Lung (tissue), 12 donors: ENCODE measurements around the gene GNAI1. TPM values are rescaled to one million over a fixed set of nuclear protein-coding genes. Genes with fewer than 3 reads are reported as not detected.

Source experiments
- ATAC-seq: fragments of 200-7000 bp; cut with Tn5 transposase; one replicate; pipeline ENCODE4 v1.9.1; 2020; ENCODE audit warnings: moderate number of reproducible peaks; ENCODE audit not compliant: insufficient read depth, low FRiP score
- DNase-seq, 3 donors: peaks; one replicate each; pipeline ENCODE4 v3.0.0-alpha.2; 2013 to 2017
- H3K27ac ChIP-seq, 2 donors: one replicate each; pipeline ENCODE4 v1.5.1; 2013; ENCODE audit warnings: mild to moderate bottlenecking in 2 of 2, moderate library complexity in 2 of 2, control low read depth in 1 of 2, inconsistent platforms in 1 of 2, low read depth in 1 of 2, low read length in 1 of 2
- H3K27me3 ChIP-seq, 3 donors: one replicate each; pipeline ENCODE4 v1.5.1; 2013; ENCODE audit warnings: low read length in 2 of 3; ENCODE audit not compliant: control insufficient read depth in 3 of 3, insufficient read depth in 3 of 3
- H3K36me3 ChIP-seq, 4 donors: one replicate each; pipeline ENCODE4 v1.5.1; 2013; ENCODE audit warnings: low read length in 4 of 4, mild to moderate bottlenecking in 1 of 4, moderate library complexity in 1 of 4; ENCODE audit not compliant: control insufficient read depth in 4 of 4, insufficient read depth in 4 of 4
- H3K4me1 ChIP-seq, 5 donors: one replicate each; pipeline ENCODE4 v1.5.1; 2013; ENCODE audit warnings: low read length in 5 of 5, mild to moderate bottlenecking in 2 of 5, moderate library complexity in 1 of 5; ENCODE audit not compliant: control insufficient read depth in 5 of 5, insufficient read depth in 5 of 5
- H3K4me3 ChIP-seq: one replicate; pipeline ENCODE4 v1.5.1; 2013; ENCODE audit warnings: mild to moderate bottlenecking, control low read depth, moderate library complexity
- H3K9ac ChIP-seq, 2 donors: one replicate each; pipeline ENCODE4 v1.5.1; 2013; ENCODE audit warnings: low read length in 2 of 2, control low read depth in 1 of 2; ENCODE audit not compliant: insufficient read depth in 1 of 2
- H3K9me3 ChIP-seq, 4 donors: one replicate each; pipeline ENCODE4 v1.5.1; 2013; ENCODE audit warnings: low read length in 3 of 4, mild to moderate bottlenecking in 1 of 4, moderate library complexity in 1 of 4; ENCODE audit not compliant: control insufficient read depth in 4 of 4, insufficient read depth in 3 of 4
- WGBS, 2 donors: extraction: QIAGEN DNeasy Blood & Tissue Kit; methylation state at CpG; one replicate each; pipeline ENCODE4 v1.1.7; 2013; 5-methylcytosine and 5-hydroxymethylcytosine counted together
- polyA plus RNA-seq, 2 donors: library from polyadenylated mRNA; stranded (reverse); fragments of 200-250 nt; gene quantifications; one replicate each; pipeline ENCODE4 v1.2.1, GENCODE V29; 2013
- total RNA-seq, 2 donors: library from RNA; depleted of rRNA in 1 of 2; stranded (reverse); fragments of >200 nt in 1 of 2; gene quantifications; one replicate each; pipeline ENCODE4 v1.2.1, GENCODE V29; 2014 to 2021
- TF ChIP-seq, protein P1 (sequence below): IDR thresholded peaks from 2 replicates; pipeline ENCODE4 v1.5.1; 2012; ENCODE audit warnings: mild to moderate bottlenecking; ENCODE audit errors: control extremely low read depth, extremely low read depth
- donor health status: control.
- donor health status: control.
- donor health status: Bipolar disorder and iron deficiency.
- donor health status: healthy.
- donor health status: DM: yes; HTN: yes; CAD: no.

GNAI1 gene
- total and polyA plus RNA-seq, 4 donors, result 10.4 to 155 (median 20.2) TPM

DNA sequence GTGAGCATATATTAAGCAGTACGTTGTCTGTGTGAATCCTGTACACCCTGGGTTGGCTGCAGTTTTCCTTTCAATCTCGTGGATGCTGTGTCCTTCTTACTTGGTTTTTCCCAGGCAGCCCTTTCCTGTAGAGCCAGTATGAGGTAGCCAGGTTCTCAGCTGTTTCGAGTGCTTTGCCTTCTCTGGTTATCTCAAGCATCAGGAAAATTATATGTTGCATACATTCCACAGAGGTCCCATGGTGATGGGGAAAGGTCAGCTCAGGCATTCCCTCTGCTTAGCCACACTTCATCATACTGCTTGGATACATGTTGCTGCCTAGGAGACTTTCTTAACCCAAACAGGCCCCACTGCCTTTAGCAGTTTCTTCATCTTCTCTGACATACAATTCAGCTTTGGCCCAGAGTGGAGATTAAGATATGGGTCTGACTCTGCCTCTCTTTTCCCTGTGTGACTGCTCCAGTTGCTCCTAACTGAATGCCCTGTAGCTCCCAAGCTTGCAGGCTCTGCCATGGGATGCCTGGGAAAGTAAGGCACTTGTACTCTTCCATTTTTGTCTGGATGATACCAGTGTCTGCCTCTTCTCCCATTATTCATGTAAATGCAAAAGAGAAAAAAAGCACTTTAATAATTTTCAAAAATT, 11.3 kb downstream of the GNAI1 start:
- 31 to 58% methylated on average over 3 of the region's 3 CpGs for WGBS, 2 donors
- Histone ChIP-seq H3K9ac (peak overlapping the region in 1 of 2 donors; percentile 71), H3K27me3 (no peaks in the 10 kb centered on the region), H3K9me3 (no peaks in the 10 kb centered on the region), H3K27ac (peak overlapping the region in 1 of 2 donors; percentile 42), H3K4me1 (peaks cover 3 to 88% (median 21%) of the 10 kb centered on the region in 5 donors), H3K36me3 (peaks cover 0 to 3% (median 0%) of the 10 kb centered on the region in 4 donors), H3K4me3 (no peak overlapping the region)
- TF ChIP-seq, protein P1, sequence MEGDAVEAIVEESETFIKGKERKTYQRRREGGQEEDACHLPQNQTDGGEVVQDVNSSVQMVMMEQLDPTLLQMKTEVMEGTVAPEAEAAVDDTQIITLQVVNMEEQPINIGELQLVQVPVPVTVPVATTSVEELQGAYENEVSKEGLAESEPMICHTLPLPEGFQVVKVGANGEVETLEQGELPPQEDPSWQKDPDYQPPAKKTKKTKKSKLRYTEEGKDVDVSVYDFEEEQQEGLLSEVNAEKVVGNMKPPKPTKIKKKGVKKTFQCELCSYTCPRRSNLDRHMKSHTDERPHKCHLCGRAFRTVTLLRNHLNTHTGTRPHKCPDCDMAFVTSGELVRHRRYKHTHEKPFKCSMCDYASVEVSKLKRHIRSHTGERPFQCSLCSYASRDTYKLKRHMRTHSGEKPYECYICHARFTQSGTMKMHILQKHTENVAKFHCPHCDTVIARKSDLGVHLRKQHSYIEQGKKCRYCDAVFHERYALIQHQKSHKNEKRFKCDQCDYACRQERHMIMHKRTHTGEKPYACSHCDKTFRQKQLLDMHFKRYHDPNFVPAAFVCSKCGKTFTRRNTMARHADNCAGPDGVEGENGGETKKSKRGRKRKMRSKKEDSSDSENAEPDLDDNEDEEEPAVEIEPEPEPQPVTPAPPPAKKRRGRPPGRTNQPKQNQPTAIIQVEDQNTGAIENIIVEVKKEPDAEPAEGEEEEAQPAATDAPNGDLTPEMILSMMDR, result no peak
- DNase-seq (peak; percentile 79 to 89 (median 84)), ATAC-seq (peak; percentile 7)

DNA sequence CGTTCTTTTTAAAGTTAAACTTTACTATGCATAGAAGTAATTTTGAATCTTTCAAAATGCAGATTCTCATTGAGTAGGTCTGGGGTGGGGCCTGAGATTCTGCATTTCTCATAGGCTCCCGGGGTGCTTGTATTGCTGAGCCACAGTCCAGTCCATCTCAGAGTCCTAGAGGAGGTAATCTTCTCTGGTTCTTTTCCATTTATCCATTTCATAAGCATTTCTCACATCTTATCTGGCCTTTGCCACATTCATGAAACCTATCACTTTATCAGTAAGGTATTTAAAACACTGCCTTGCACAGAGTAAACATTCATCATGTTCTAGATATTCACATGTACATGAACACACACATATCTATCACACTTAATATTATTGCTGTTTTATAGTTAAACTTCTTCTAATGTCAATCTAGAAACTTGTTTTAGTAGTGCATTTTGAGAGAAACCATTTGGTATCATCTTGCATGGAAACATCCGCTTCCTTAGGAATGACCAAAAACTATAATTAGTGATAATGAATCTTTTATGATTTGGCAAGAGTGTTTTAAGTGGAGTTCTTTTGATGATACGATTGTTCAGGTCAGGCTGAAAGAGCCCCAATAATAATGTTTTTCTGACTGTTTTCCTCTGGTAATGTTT, 12.0 kb downstream of the GNAI1 start:
- H3K27me3 ChIP-seq, result no peaks in the 10 kb centered on the region
- peaks cover 0 to 3% (median 0%) of the 10 kb centered on the region in 4 donors for H3K36me3 ChIP-seq
- TF ChIP-seq, protein P1, result no peak
- H3K9me3 ChIP-seq, result no peaks in the 10 kb centered on the region
- H3K4me3 ChIP-seq, result no peak overlapping the region
- H3K4me1 ChIP-seq, result peaks cover 3 to 94% (median 21%) of the 10 kb centered on the region in 5 donors
- no peak for ATAC-seq
- DNase-seq, result peak; percentile 53 to 85 (median 81)
- H3K9ac ChIP-seq, result no peak overlapping the region
- no peak overlapping the region for H3K27ac ChIP-seq
- WGBS, 2 donors, result 68 to 80% methylated on average over 4 of the region's 4 CpGs

DNA sequence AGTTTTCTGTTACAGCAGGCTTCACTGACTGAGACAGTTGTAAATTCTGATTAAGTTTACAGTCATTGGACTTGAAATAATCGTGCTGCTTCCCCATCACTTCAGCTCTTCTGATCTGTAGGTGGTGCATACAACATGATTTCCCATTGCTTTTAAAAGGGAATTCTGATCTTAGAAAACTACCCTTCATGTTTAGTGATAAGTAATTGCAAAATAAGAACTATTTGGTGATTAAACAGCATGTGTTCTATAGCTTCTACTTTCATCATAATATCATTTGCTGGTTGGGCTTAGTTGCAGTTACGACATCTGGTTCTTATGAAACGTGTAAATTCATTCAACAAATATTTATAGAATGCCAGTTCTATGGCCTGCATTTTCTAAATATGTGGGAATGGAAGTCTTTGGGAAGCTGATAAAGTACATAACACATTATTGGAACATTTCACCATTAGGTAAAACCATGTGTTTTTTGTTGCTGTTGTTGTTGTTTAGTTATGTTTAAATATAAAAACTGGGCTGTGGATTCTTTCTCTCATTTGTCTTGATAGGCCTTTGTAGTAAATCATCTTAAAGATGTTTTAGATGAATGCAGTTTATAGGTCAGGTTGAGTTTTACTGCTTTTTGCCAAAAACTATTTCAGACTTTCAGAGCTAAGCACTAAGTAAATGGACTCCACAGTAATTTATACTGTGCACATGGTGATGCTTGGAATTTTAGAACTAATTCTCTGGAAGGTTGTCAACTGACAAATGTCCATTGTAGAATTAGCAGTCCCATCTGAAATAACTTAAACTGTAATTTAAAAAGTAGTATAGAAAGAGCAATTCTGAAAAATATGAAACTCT, 13.1 kb downstream of the GNAI1 start:
- TF ChIP-seq, protein P1, result no peak
- WGBS, 2 donors, result 44 to 62% methylated on average over 3 of the region's 3 CpGs

More for the DNA sequence above, 13.1 kb downstream of the GNAI1 start:
- Histone ChIP-seq H3K27me3 (no peaks in the 10 kb centered on the region), H3K9ac (no peak overlapping the region), H3K4me3 (no peak overlapping the region), H3K9me3 (no peaks in the 10 kb centered on the region), H3K27ac (no peak overlapping the region), H3K36me3 (peaks cover 0 to 3% (median 0%) of the 10 kb centered on the region in 4 donors), H3K4me1 (peaks cover 3 to 92% (median 21%) of the 10 kb centered on the region in 5 donors)
- DNase-seq (peak in 2 of 3 donors; percentile 73 to 80), ATAC-seq (no peak)
